GM12865 (cell line): Measurements from ENCODE around the gene CEP295NL.
"Not testable (repeated sequence)": the region's sequence is repeated elsewhere in the genome, so short reads cannot be mapped to it uniquely, and the experiment has no call there.

Experiments
- DNase-seq: peaks from one replicate; pipeline ENCODE4 v3.0.0; 2010; ENCODE audit warnings: low read depth
- H3K4me3 ChIP-seq: 2 replicates; pipeline ENCODE4 v1.5.1; 2011; ENCODE audit warnings: mild to moderate bottlenecking, low read depth, low read length, control low read depth
- TF ChIP-seq, protein P1 (sequence below): IDR thresholded peaks from 2 replicates; pipeline ENCODE4 v1.5.1; 2011; ENCODE audit warnings: low read length, control low read depth, low read depth, inconsistent platforms; ENCODE audit not compliant: insufficient read depth; ENCODE audit errors: missing control alignments

CEP295NL gene

GRCh38 chr17:78879635-78880186 lies 23.3 kb downstream of the CEP295NL start:
- DNase-seq, result no peak
- no peak overlapping the region for H3K4me3 ChIP-seq
- TF ChIP-seq, protein P1, sequence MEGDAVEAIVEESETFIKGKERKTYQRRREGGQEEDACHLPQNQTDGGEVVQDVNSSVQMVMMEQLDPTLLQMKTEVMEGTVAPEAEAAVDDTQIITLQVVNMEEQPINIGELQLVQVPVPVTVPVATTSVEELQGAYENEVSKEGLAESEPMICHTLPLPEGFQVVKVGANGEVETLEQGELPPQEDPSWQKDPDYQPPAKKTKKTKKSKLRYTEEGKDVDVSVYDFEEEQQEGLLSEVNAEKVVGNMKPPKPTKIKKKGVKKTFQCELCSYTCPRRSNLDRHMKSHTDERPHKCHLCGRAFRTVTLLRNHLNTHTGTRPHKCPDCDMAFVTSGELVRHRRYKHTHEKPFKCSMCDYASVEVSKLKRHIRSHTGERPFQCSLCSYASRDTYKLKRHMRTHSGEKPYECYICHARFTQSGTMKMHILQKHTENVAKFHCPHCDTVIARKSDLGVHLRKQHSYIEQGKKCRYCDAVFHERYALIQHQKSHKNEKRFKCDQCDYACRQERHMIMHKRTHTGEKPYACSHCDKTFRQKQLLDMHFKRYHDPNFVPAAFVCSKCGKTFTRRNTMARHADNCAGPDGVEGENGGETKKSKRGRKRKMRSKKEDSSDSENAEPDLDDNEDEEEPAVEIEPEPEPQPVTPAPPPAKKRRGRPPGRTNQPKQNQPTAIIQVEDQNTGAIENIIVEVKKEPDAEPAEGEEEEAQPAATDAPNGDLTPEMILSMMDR, result no peak

- DNase-seq, result no peak
- TF ChIP-seq, protein P1, result no peak
- no peak overlapping the region for H3K4me3 ChIP-seq
Measured at GRCh38 chr17:78878871-78879527, 24.0 kb downstream of the CEP295NL start.

GRCh38 chr17:78878261-78878660 lies 24.7 kb downstream of the CEP295NL start:
- no peak for DNase-seq
- TF ChIP-seq, protein P1, result no peak
- no peak overlapping the region for H3K4me3 ChIP-seq

DNA sequence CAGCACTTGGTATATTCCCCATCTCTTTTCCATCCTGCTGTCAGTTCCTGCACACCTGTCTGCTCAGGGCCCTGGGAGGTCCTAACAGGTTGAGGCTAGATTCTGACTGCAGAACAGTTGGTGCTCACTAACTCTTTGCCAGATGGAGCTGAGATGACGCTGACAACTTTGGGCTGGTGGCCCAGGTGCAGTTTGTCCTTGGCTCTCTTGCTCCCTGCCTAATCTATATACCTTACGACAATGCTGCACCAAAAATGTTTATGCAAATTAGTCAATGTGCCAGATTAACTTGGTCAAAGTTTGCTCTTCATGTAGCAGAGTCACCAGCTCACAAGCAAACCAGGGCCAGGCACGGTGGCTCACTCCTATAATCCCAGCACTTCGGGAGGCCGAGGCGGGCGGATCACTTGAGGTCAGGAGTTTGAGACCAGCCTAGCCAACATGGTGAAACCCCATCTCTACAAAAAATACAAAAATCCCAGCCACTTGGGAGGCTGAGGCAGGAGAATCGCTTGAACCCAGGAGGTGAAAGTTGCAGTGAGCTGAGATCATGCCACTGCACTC lies 26.0 kb downstream of the CEP295NL start:
- not testable (repeated sequence) for DNase-seq, H3K4me3 ChIP-seq

- TF ChIP-seq, protein P1, result no peak
- no peak overlapping the region for H3K4me3 ChIP-seq
Measured at GRCh38 chr17:78876094-78876597, 26.9 kb downstream of the CEP295NL start.

GRCh38 chr17:78875363-78876093 lies 27.5 kb downstream of the CEP295NL start:
- no peak overlapping the region for H3K4me3 ChIP-seq
- DNase-seq, result no peak

More at GRCh38 chr17:78876094-78876597, 26.9 kb downstream of the CEP295NL start:
- no peak for DNase-seq

More at GRCh38 chr17:78875363-78876093, 27.5 kb downstream of the CEP295NL start:
- TF ChIP-seq, protein P1, result no peak
